Measurements from ENCODE around the gene PIGR.
A peak's percentile ranks its signal among the peaks of the same experiment; 100 is the strongest.

PIGR gene

GRCh38 chr1:206946261-206946660 is at the start of gene PIGR:
Gene PIGR (minus strand): TSS chr1:206946466. CDS start chr1:206940531, 5,935 bp downstream.
- DNase-seq: no peak

GRCh38 chr1:206992790-206993189 is 46.5 kb upstream of the PIGR start:
- no peak for DNase-seq

GRCh38 chr1:206987873-206988272 is 41.6 kb upstream of the PIGR start:
- DNase-seq: no peak

- no peak for DNase-seq
These were observed 40.6 kb upstream of the PIGR start for GRCh38 chr1:206986885-206987284.

- DNase-seq: no peak
These were observed 40.1 kb upstream of the PIGR start for GRCh38 chr1:206986402-206986801.

GRCh38 chr1:206985162-206985749 is 39.0 kb upstream of the PIGR start:
- DNase-seq: no peak

GRCh38 chr1:206982216-206982615 is 36.0 kb upstream of the PIGR start:
- peak; percentile 61 for DNase-seq

- no peak for DNase-seq
These were observed 33.2 kb upstream of the PIGR start for GRCh38 chr1:206979379-206980043.

- no peak for DNase-seq
These were observed 32.0 kb upstream of the PIGR start for GRCh38 chr1:206978259-206978658.

GRCh38 chr1:206975306-206975705 is 29.0 kb upstream of the PIGR start:
- DNase-seq: no peak

- DNase-seq: no peak
These were observed 27.9 kb upstream of the PIGR start for GRCh38 chr1:206974140-206974539.

GRCh38 chr1:206972728-206973127 is 26.5 kb upstream of the PIGR start:
- no peak for DNase-seq

- no peak for DNase-seq
These were observed 24.9 kb upstream of the PIGR start for GRCh38 chr1:206971029-206971655.

- no peak for DNase-seq
These were observed 24.2 kb upstream of the PIGR start, which contains the start of gene FCAMR for GRCh38 chr1:206970446-206970845. Gene FCAMR (minus strand): TSS chr1:206970460. CDS start chr1:206970125, 335 bp downstream.

- DNase-seq: no peak
These were observed 22.8 kb upstream of the PIGR start for GRCh38 chr1:206969090-206969489.

GRCh38 chr1:206967096-206967849 is 21.0 kb upstream of the PIGR start:
- no peak for DNase-seq

GRCh38 chr1:206965781-206966180 is 19.5 kb upstream of the PIGR start:
- DNase-seq: no peak

- DNase-seq: no peak
These were observed 17.5 kb upstream of the PIGR start for GRCh38 chr1:206963740-206964139.

GRCh38 chr1:206963119-206963712 is 16.9 kb upstream of the PIGR start:
- no peak for DNase-seq

- no peak for DNase-seq
These were observed 16.0 kb upstream of the PIGR start for GRCh38 chr1:206962272-206962671.

GRCh38 chr1:206961668-206962067 is 15.4 kb upstream of the PIGR start:
- no peak for DNase-seq

GRCh38 chr1:206960676-206961386 is 14.6 kb upstream of the PIGR start:
- DNase-seq: no peak
